GM23338 (cell line): ENCODE measurements around the gene MAPK14.

Experiments
- CREB1 ChIP-seq: fragments of 250-450 bp; sonication (Bioruptor Pico); IDR thresholded peaks from 2 replicates; pipeline ENCODE4 v1.5.0; 2020; ENCODE audit warnings: low read depth, mild to moderate bottlenecking, moderate library complexity
- CTCF ChIP-seq, 2 experiments: fragments of 200-600 bp in 1 of 2; sonication (generic) in 1 of 2; conservative IDR thresholded peaks; 2 replicates each; pipeline versions ENCODE4 v1.5.1 to v1.6.1; 2016 to 2017; ENCODE audit warnings: antibody characterized with exemption in 2 of 2, low read depth in 2 of 2, mild to moderate bottlenecking in 2 of 2, moderate library complexity in 1 of 2
- ETS1 ChIP-seq: IDR thresholded peaks from 2 replicates; pipeline ENCODE4 v1.6.1; 2016; ENCODE audit warnings: antibody characterized with exemption
- EZH2 ChIP-seq: fragments of 200-600 bp; sonication (generic); IDR thresholded peaks from one replicate; pipeline ENCODE4 v1.8.0; 2017; ENCODE audit warnings: antibody characterized with exemption, mild to moderate bottlenecking, low read depth; ENCODE audit not compliant: unreplicated experiment
- EZH2phosphoT487 ChIP-seq: fragments of 200-600 bp; sonication (generic); IDR thresholded peaks from one replicate; pipeline ENCODE4 v1.8.1; 2018; ENCODE audit warnings: antibody characterized with exemption; ENCODE audit not compliant: unreplicated experiment
- JUNB ChIP-seq: IDR thresholded peaks from one replicate; pipeline ENCODE4 v1.6.1; 2016; ENCODE audit warnings: antibody characterized with exemption; ENCODE audit not compliant: unreplicated experiment
- POLR2AphosphoS5 ChIP-seq: IDR thresholded peaks from 2 replicates; pipeline ENCODE4 v1.6.1; 2016; ENCODE audit warnings: antibody characterized with exemption, low read depth
- STAT1 ChIP-seq: IDR thresholded peaks from one replicate; pipeline ENCODE4 v1.6.1; 2016; ENCODE audit warnings: antibody characterized with exemption; ENCODE audit not compliant: unreplicated experiment
- ZNF114 ChIP-seq: fragments of 250-450 bp; sonication (Bioruptor Pico); IDR thresholded peaks from 2 replicates; pipeline ENCODE4 v1.5.0; 2020; ENCODE audit warnings: mild to moderate bottlenecking, moderate library complexity
- ZNF331 ChIP-seq: fragments of 250-450 bp; sonication (Bioruptor Pico); IDR thresholded peaks from 2 replicates; pipeline ENCODE4 v1.5.0; 2020; ENCODE audit warnings: low read depth, mild to moderate bottlenecking, moderate library complexity
- ZNF462 ChIP-seq: fragments of 250-450 bp; sonication (Bioruptor Pico); IDR thresholded peaks from 2 replicates; pipeline ENCODE4 v1.5.0; 2020; ENCODE audit warnings: mild to moderate bottlenecking, moderate library complexity
- TF ChIP-seq, protein P1 (sequence below): IDR thresholded peaks from one replicate; pipeline ENCODE4 v1.6.1; 2018; ENCODE audit warnings: antibody characterized with exemption; ENCODE audit not compliant: unreplicated experiment

DNA sequence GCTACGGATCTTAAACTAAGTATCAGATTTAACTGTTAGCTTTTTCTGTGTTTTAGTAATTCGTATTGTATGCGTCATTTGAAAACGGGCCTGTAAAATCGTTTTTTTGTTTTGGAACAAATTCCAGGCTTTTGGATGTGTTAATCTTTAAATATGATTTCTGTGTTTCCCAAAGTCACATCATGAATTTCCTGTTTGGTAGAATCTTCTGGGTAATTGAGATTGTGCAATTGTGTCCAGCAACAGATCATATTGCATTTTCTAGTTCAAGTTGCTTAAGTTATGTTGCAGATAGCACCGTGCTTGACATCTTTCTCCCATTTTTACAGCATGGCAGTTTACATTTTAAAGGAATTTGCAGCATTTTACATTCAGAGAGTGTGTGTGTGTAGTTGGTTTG lies 1.9 kb downstream of the MAPK14 start:
- no peak for TF ChIP-seq CTCF (conservative IDR thresholded peaks at IDR 0.05; ENCODE audit: low read depth in 2 of 2)
- no peak for TF ChIP-seq EZH2
- no peak for TF ChIP-seq STAT1
- TF ChIP-seq CREB1 (CRISPR knock-in tag), result no peak
- no peak for TF ChIP-seq POLR2AphosphoS5
- no peak for TF ChIP-seq EZH2phosphoT487
- TF ChIP-seq ZNF114 (CRISPR knock-in tag), result no peak
- TF ChIP-seq, protein P1, sequence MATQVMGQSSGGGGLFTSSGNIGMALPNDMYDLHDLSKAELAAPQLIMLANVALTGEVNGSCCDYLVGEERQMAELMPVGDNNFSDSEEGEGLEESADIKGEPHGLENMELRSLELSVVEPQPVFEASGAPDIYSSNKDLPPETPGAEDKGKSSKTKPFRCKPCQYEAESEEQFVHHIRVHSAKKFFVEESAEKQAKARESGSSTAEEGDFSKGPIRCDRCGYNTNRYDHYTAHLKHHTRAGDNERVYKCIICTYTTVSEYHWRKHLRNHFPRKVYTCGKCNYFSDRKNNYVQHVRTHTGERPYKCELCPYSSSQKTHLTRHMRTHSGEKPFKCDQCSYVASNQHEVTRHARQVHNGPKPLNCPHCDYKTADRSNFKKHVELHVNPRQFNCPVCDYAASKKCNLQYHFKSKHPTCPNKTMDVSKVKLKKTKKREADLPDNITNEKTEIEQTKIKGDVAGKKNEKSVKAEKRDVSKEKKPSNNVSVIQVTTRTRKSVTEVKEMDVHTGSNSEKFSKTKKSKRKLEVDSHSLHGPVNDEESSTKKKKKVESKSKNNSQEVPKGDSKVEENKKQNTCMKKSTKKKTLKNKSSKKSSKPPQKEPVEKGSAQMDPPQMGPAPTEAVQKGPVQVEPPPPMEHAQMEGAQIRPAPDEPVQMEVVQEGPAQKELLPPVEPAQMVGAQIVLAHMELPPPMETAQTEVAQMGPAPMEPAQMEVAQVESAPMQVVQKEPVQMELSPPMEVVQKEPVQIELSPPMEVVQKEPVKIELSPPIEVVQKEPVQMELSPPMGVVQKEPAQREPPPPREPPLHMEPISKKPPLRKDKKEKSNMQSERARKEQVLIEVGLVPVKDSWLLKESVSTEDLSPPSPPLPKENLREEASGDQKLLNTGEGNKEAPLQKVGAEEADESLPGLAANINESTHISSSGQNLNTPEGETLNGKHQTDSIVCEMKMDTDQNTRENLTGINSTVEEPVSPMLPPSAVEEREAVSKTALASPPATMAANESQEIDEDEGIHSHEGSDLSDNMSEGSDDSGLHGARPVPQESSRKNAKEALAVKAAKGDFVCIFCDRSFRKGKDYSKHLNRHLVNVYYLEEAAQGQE, result no peak
- no peak for TF ChIP-seq ZNF331 (CRISPR knock-in tag)
- TF ChIP-seq JUNB, result no peak
- TF ChIP-seq ETS1, result no peak
- TF ChIP-seq ZNF462 (CRISPR knock-in tag), result no peak
